K562 (cell line): ENCODE measurements around the gene EXOC3L1. TPM values are rescaled to one million over a fixed set of nuclear protein-coding genes. Genes with fewer than 3 reads are reported as not detected.
A peak's percentile ranks its signal among the peaks of the same experiment; 100 is the strongest.

ENCODE experiments used
- ATAC-seq: fragments of 200-7000 bp; cut with Tn5 transposase; 3 replicates; pipeline ENCODE4 v1.9.1; 2020; ENCODE audit warnings: moderate library complexity
- BruUV-seq: library from RNA; stranded (reverse); fragments of 400-500 nt; replicated peaks from 2 replicates; lab custom pipeline; 2021; lab: Mats Ljungman, UMichigan
- CTCF ChIA-PET: fragments of 300-600 bp; formaldehyde crosslinking; extraction: SDS; loops from one replicate; lab custom pipeline; 2021; ENCODE audit warnings: low intra/inter-chr PET ratio; lab: Yijun Ruan, JAX
- POLR2A ChIA-PET: fragments of 300-600, 350-650 bp; sonication (Branson Sonifier 250); formaldehyde crosslinking; extraction: SDS; loops from one replicate; lab custom pipeline; 2021; ENCODE audit warnings: antibody characterized with exemption, inconsistent platforms; lab: Yijun Ruan, JAX
- DNase-seq, 4 experiments: peaks; one replicate each; pipeline versions ENCODE4 v3.0.0 to v3.0.0-alpha.2; 2011 to 2018; ENCODE audit warnings: low spot score in 3 of 4, mixed read lengths in 3 of 4; ENCODE audit errors: extremely low read depth in 1 of 4
- FAIRE-seq: peaks from 2 replicates; lab custom pipeline; 2011; peaks lifted over from hg19 to GRCh38; lab: Jason Lieb, UNC
- H2AFZ ChIP-seq: 2 replicates; pipeline ENCODE4 v1.6.0; 2011; ENCODE audit warnings: low read depth, low read length, control low read depth, inconsistent platforms
- H3K27ac ChIP-seq: fragments of 200-600 bp; 3 replicates; pipeline ENCODE4 v1.8.0; 2011; ENCODE audit warnings: low read depth, mild to moderate bottlenecking, control low read depth, inconsistent platforms, low read length, moderate library complexity, mixed read lengths; ENCODE audit errors: extremely low read depth
- H3K27me3 ChIP-seq, 2 experiments: fragments of 300-600 bp in 1 of 2; 2 replicates in 1 of 2; 3 replicates in 1 of 2; pipeline versions ENCODE4 v1.6.0 to v1.8.0; 2011; ENCODE audit warnings: inconsistent platforms in 2 of 2, low read length in 2 of 2, mild to moderate bottlenecking in 1 of 2, mixed read lengths in 1 of 2, moderate library complexity in 1 of 2; ENCODE audit not compliant: control insufficient read depth in 2 of 2, insufficient read depth in 2 of 2
- H3K36me3 ChIP-seq: fragments of 300-600 bp; 3 replicates; pipeline ENCODE4 v1.8.0; 2011; ENCODE audit warnings: mild to moderate bottlenecking, low read length, inconsistent platforms; ENCODE audit not compliant: control insufficient read depth, insufficient read depth
- H3K4me1 ChIP-seq, 2 experiments: fragments of 200-600 bp in 1 of 2; replicated peaks in 1 of 2; 2 replicates in 1 of 2; 3 replicates in 1 of 2; pipeline versions ENCODE4 v1.5.1 to v1.8.0; 2011; ENCODE audit warnings: inconsistent platforms in 2 of 2, low read length in 2 of 2, mild to moderate bottlenecking in 1 of 2, mixed read lengths in 1 of 2, moderate library complexity in 1 of 2; ENCODE audit not compliant: control insufficient read depth in 2 of 2, insufficient read depth in 2 of 2
- H3K4me2 ChIP-seq: 2 replicates; pipeline ENCODE4 v1.6.1; 2011; ENCODE audit warnings: low read length, control low read depth, inconsistent platforms, mixed read lengths; ENCODE audit not compliant: insufficient read depth
- H3K4me3 ChIP-seq: fragments of 200-600 bp; sonication (generic), shearing (Covaris generic); 2 replicates; pipeline ENCODE4 v1.5.1; 2016; ENCODE audit warnings: control low read depth, inconsistent platforms
- H3K79me2 ChIP-seq: fragments of 200-600 bp; 3 replicates; pipeline ENCODE4 v1.8.0; 2011; ENCODE audit warnings: low read length, inconsistent platforms; ENCODE audit not compliant: control insufficient read depth, insufficient read depth
- H3K9ac ChIP-seq, 2 experiments: 2 replicates each; pipeline versions ENCODE4 v1.6.0 to v1.6.1; 2011; ENCODE audit warnings: low read depth in 2 of 2, low read length in 2 of 2, control low read depth in 1 of 2, inconsistent platforms in 1 of 2, mild to moderate bottlenecking in 1 of 2, mixed read lengths in 1 of 2; ENCODE audit not compliant: insufficient read depth in 1 of 2
- H3K9me1 ChIP-seq: one replicate; pipeline ENCODE4 v1.6.0; 2011; ENCODE audit warnings: inconsistent platforms, mild to moderate bottlenecking, low read length, moderate library complexity; ENCODE audit not compliant: control insufficient read depth, insufficient read depth
- H3K9me3 ChIP-seq: replicated peaks from 2 replicates; pipeline ENCODE4 v1.5.1; 2011; ENCODE audit warnings: low read depth, low read length, inconsistent platforms; ENCODE audit not compliant: control insufficient read depth, insufficient read depth
- H4K20me1 ChIP-seq: replicated peaks from 2 replicates; pipeline ENCODE4 v1.6.1; 2011; ENCODE audit warnings: low read length, inconsistent platforms, mixed read lengths; ENCODE audit not compliant: control insufficient read depth, insufficient read depth
- CC2D1A ChIP-seq: fragments of 450-650 bp; IDR thresholded peaks from 2 replicates; pipeline ENCODE4 v1.6.1; 2017; ENCODE audit warnings: mild to moderate bottlenecking
- HNRNPL ChIP-seq: fragments of 200-400 bp; formaldehyde crosslinking; IDR thresholded peaks from 2 replicates; pipeline ENCODE4 v1.6.1; 2017; ENCODE audit warnings: low read depth, mild to moderate bottlenecking, low read length
- POLR2G ChIP-seq: fragments of 200-400 bp; formaldehyde crosslinking; IDR thresholded peaks from 2 replicates; pipeline ENCODE4 v1.6.1; 2017; ENCODE audit warnings: low read depth, mild to moderate bottlenecking, antibody characterized with exemption, low read length, moderate library complexity
- PRPF4 ChIP-seq: fragments of 200-400 bp; formaldehyde crosslinking; IDR thresholded peaks from one replicate; pipeline ENCODE4 v1.6.1; 2017; ENCODE audit warnings: low read length, low read depth, mild to moderate bottlenecking; ENCODE audit not compliant: insufficient read depth, poor library complexity, severe bottlenecking
- ZBTB7A ChIP-seq: IDR thresholded peaks from 2 replicates; pipeline ENCODE4 v1.6.1; 2011; ENCODE audit warnings: low read depth, mild to moderate bottlenecking, low read length, moderate library complexity, borderline replicate concordance; ENCODE audit not compliant: control insufficient read depth
- ZFX ChIP-seq: sonication (generic); formaldehyde crosslinking; IDR thresholded peaks from 2 replicates; pipeline ENCODE4 v1.8.0; 2022; ENCODE audit warnings: mild to moderate bottlenecking, missing genetic modification reagents, moderate library complexity
- WGBS: fragments of 100-300 bp; shearing (Covaris generic); methylation state at CpG from one replicate; pipeline ENCODE4 v1.1.6; 2016; ENCODE audit warnings: low coverage, mixed read lengths; ENCODE audit not compliant: insufficient coverage; ENCODE audit errors: missing lambda C conversion rate; 5-methylcytosine and 5-hydroxymethylcytosine counted together
- in situ Hi-C: fragments of 300-500 bp; cut with MboI; formaldehyde crosslinking; loops from 4 replicates; pipeline ENCODE4 v1.15.0; 2018; ENCODE audit warnings: inconsistent platforms, mixed read lengths
- intact Hi-C: fragments of 100-400 bp; cut with micrococcal nuclease; formaldehyde crosslinking; loops from 2 replicates; pipeline ENCODE4 v1.14.2; 2022
- polyA plus RNA-seq, 8 experiments: library from polyadenylated mRNA; depleted of rRNA in 4 of 8; stranded (reverse) in 5 of 8; unstranded in 3 of 8; fragments of >200 nt; fragmentation: Nextera tagmentation in 2 of 8; fragmentation: Illumina TruSeq in 1 of 8; extraction: Ambion mirVana in 2 of 8; extraction: Trizol in 1 of 8; gene quantifications; 2 replicates each; pipeline versions ENCODE4 v1.2.1 to v1.2.3, GENCODE V29; 2011 to 2014; ENCODE audit warnings: inconsistent platforms in 1 of 8, missing spikeins in 1 of 8
- total RNA-seq, 7 experiments: library from RNA; depleted of rRNA in 6 of 7; stranded (reverse); fragments of >200 nt in 6 of 7; fragmentation: Illumina TruSeq in 2 of 7; extraction: Trizol in 2 of 7; gene quantifications; 2 replicates each; pipeline versions ENCODE4 v1.2.1 to v1.2.3, GENCODE V29; 2011 to 2021; ENCODE audit warnings: low replicate concordance in 1 of 7
- TF ChIP-seq, protein P1 (sequence below), 2 experiments: fragments of 250-450 bp in 1 of 2; fragments of 450-650 bp in 1 of 2; sonication (Bioruptor Pico) in 1 of 2; IDR thresholded peaks; 2 replicates each; pipeline versions ENCODE4 v1.6.1 to v1.8.0; 2016 to 2021; ENCODE audit warnings: mild to moderate bottlenecking in 2 of 2, moderate library complexity in 2 of 2, missing compliant biosample characterization in 1 of 2, missing genetic modification characterization in 1 of 2
- TF ChIP-seq, protein P2 (sequence below), 2 experiments: fragments of 450-650 bp in 1 of 2; sonication (generic) in 1 of 2; formaldehyde crosslinking in 1 of 2; IDR thresholded peaks in 1 of 2; conservative IDR thresholded peaks in 1 of 2; 2 replicates each; pipeline versions ENCODE4 v1.6.1 to v1.8.1; 2016 to 2023; ENCODE audit warnings: mild to moderate bottlenecking in 2 of 2, moderate library complexity in 2 of 2, inconsistent platforms in 1 of 2, missing genetic modification reagents in 1 of 2

EXOC3L1 gene
- total and polyA plus RNA-seq, 9 of the 15 experiments (the other 6 are each of a cell fraction or from before 2014, with no cell fraction given), result 0.08 TPM; not detected in 8

DNA sequence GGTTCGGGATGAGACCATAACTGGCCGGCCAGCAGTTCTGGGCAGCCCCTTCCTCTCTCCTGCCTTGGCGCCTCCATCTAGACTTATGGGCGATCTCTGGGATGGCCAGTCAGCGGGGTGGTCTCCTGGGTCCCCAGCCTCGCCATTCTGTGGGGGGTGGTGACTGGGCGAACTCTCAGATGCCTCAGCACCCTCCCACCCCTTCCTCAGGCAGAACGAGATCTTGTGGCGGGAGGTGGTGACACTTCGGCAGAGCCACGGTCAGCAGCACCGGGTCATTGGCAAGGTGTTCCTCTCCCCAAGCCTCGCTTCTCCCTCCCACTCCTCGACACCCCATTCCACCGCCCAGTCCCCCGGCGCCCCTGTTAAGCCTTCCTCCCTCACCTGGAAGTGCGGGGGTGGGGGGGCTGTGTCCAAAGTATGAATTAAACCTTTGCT lies 23.8 kb downstream of the EXOC3L1 start:
- Histone ChIP-seq H3K27ac (no peak overlapping the region), H3K36me3 (peaks cover 13% of the 10 kb centered on the region; the same call in 2 of the 3 replicates), H3K9me3 (no peaks in the 10 kb centered on the region), H3K4me1 (peaks cover 24 to 84% of the 10 kb centered on the region in 2 experiments), H3K9ac (peak overlapping the region in 1 of 2 experiments; percentile 68; a peak in 2 of 4 replicates), H3K27me3 (no peaks in the 10 kb centered on the region), H2AFZ (no peak overlapping the region), H3K79me2 (peaks cover 7% of the 10 kb centered on the region), H3K4me2 (no peak overlapping the region), H4K20me1 (no peaks in the 10 kb centered on the region), H3K9me1 (no peaks in the 10 kb centered on the region), H3K4me3 (no peak overlapping the region)
- no peak for DNase-seq
- FAIRE-seq, result no peak
- intact Hi-C loops (no loop called here), in situ Hi-C loops (loop anchor here (25.0 kb wide), 1 partner anchor 204 kb away; the partner anchor contains the start of gene CES3)
- WGBS, result 76% methylated on average over 16 of the region's 18 CpGs
- BruUV-seq, result no TSS peak
- ChIA-PET POLR2A (interaction anchor here (0.5 to 0.6 kb wide), 2 partner anchors 11 to 314 kb away, joined by 3 read pairs; no protein-coding TSS in a partner anchor), CTCF (no interaction called here)
- ATAC-seq, result no peak
- TF ChIP-seq CC2D1A, result no peak
- TF ChIP-seq ZBTB7A, result 0 out of 2 replicates have a peak, but pooled peaks have one; percentile 8

DNA sequence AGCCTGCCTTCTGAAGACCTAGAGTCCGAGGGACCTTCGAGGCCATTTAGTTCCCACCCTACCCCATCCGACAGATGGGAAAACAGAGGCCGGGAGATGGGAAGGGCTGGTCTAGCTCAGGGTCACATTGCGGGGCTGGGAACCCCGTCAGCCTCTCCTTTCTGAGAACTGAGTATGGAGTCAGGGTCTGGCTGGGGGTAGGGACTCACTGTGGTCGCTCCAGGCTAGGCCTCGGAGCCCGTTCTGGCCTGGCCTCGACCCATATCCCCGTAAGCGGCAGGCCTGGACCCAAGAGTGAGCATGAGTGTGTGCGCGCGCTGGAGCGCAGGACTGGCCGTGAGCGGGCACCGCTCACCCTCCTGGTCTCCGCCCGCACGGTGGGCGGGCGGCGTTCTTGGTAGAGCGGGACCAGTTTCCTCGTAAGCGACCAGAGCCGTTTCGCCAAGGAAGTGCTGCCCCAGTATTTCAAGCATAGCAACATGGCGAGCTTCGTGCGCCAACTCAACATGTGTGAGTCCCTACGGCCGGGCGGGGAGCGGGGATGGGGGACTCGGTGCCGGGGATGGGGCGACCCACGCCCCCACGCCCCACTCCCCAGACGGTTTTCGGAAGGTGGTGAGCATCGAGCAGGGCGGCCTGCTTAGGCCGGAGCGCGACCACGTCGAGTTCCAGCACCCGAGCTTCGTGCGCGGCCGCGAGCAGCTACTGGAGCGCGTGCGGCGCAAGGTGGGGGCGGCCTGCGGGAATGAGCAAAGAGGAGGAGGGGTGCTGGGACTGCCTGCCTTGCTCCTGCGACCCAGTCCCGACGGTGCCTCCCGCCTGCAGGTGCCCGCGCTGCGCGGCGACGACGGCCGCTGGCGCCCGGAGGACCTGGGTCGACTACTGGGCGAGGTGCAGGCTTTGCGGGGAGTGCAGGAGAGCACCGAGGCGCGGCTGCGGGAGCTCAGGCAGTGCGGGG lies 24.5 kb downstream of the EXOC3L1 start:
- ATAC-seq, result no peak
- H3K27ac ChIP-seq, result peak overlapping the region; percentile 82
- H3K4me2 ChIP-seq, result peak overlapping the region; percentile 54
- no peaks in the 10 kb centered on the region for H4K20me1 ChIP-seq
- ChIA-PET POLR2A (interaction anchor here (0.5 to 0.6 kb wide), 2 partner anchors 12 to 315 kb away, joined by 3 read pairs; no protein-coding TSS in a partner anchor), CTCF (no interaction called here)
- in situ Hi-C loops, result loop anchor here (25.0 kb wide), 1 partner anchor 203 kb away; the partner anchor contains the start of gene CES3
- no peaks in the 10 kb centered on the region for H3K9me1 ChIP-seq
- WGBS, result 89% methylated on average over 40 of the region's 85 CpGs
- peak overlapping the region; percentile 76 to 95 for H3K9ac ChIP-seq
- no peak for FAIRE-seq
- BruUV-seq, result no TSS peak
- peaks cover 19 to 84% of the 10 kb centered on the region in 2 experiments for H3K4me1 ChIP-seq
- intact Hi-C loops, result no loop called here
- H3K27me3 ChIP-seq, result no peaks in the 10 kb centered on the region
- H3K79me2 ChIP-seq, result peaks cover 12% of the 10 kb centered on the region
- no peaks in the 10 kb centered on the region for H3K9me3 ChIP-seq
- peaks cover 13% of the 10 kb centered on the region; the same call in 2 of the 3 replicates for H3K36me3 ChIP-seq
- H2AFZ ChIP-seq, result no peak overlapping the region
- peak overlapping the region; percentile 34; the same call in 1 of the 2 replicates for H3K4me3 ChIP-seq
- peak in 1 of 4 experiments; percentile 29 for DNase-seq
- peak; percentile 68; the same call in 1 of the 2 replicates for TF ChIP-seq HNRNPL
- TF ChIP-seq, protein P1, sequence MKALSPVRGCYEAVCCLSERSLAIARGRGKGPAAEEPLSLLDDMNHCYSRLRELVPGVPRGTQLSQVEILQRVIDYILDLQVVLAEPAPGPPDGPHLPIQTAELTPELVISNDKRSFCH (CRISPR knock-in tag; IDR thresholded peaks at IDR 0.05), result no peak
- TF ChIP-seq, protein P1 (tag; IDR thresholded peaks at IDR 0.05), result 0 out of 2 replicates have a peak, but pooled peaks have one; percentile 2
- peak; percentile 10; the same call in 1 of the 2 replicates for TF ChIP-seq ZFX (CRISPR knock-in tag)
- 0 out of 2 replicates have a peak, but pooled peaks have one; percentile 1 for TF ChIP-seq ZBTB7A
- TF ChIP-seq PRPF4, result peak; percentile 64
- peak; percentile 54 for TF ChIP-seq POLR2G
- TF ChIP-seq, protein P2, sequence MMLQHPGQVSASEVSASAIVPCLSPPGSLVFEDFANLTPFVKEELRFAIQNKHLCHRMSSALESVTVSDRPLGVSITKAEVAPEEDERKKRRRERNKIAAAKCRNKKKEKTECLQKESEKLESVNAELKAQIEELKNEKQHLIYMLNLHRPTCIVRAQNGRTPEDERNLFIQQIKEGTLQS (IDR thresholded peaks at IDR 0.05), result peak; percentile 49; the same call in 1 of the 2 replicates
- TF ChIP-seq, protein P2 (CRISPR knock-in tag; conservative IDR thresholded peaks at IDR 0.05), result no peak
